PC-9 (cell line): ENCODE data around the gene SLC7A9.

Experiments
- EZH2 ChIP-seq: fragments of 200-600 bp; sonication (generic); IDR thresholded peaks from 2 replicates; pipeline ENCODE4 v1.8.0; 2017; ENCODE audit warnings: antibody characterized with exemption, low read depth
- TF ChIP-seq, protein P1 (sequence below): fragments of 200-600 bp; sonication (generic); conservative IDR thresholded peaks from 2 replicates; pipeline ENCODE4 v1.6.1; 2017; ENCODE audit warnings: mixed run types, antibody characterized with exemption, mild to moderate bottlenecking, moderate library complexity

DNA sequence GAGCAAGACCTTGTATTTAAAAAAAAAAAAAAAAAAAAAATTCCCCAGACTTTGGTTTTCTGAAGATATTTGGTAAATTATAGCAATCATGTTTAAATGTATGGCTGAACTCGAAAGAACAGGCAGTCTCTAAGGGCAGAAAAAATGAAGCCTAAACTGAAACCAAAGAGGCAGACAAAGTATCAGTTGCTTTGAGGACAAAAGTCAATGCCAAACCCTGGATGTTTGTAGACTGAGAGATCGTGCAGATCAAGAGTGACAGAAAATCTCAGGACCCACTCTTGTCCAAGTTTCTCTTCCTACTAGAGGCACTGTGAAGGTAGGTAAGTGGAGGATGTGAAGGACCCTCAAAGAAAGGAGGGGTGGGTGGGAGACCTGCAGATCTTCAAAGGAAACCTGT lies 11.1 kb upstream of the SLC7A9 start:
- TF ChIP-seq, protein P1, sequence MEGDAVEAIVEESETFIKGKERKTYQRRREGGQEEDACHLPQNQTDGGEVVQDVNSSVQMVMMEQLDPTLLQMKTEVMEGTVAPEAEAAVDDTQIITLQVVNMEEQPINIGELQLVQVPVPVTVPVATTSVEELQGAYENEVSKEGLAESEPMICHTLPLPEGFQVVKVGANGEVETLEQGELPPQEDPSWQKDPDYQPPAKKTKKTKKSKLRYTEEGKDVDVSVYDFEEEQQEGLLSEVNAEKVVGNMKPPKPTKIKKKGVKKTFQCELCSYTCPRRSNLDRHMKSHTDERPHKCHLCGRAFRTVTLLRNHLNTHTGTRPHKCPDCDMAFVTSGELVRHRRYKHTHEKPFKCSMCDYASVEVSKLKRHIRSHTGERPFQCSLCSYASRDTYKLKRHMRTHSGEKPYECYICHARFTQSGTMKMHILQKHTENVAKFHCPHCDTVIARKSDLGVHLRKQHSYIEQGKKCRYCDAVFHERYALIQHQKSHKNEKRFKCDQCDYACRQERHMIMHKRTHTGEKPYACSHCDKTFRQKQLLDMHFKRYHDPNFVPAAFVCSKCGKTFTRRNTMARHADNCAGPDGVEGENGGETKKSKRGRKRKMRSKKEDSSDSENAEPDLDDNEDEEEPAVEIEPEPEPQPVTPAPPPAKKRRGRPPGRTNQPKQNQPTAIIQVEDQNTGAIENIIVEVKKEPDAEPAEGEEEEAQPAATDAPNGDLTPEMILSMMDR: no peak
- no peak for TF ChIP-seq EZH2
